ENCODE measurements around the gene GPR37L1.

Gene GPR37L1

GRCh38 chr1:202117898-202118371, 4.8 kb upstream of the GPR37L1 start:
- no peak for DNase-seq (ENCODE audit: low read depth)
- in situ Hi-C loops (cut with HindIII; ENCODE audit: low sequenced_read_pairs): no loop called here
- no peak overlapping the region for H3K4me3 ChIP-seq (ENCODE audit: low read depth, low read length)
- TF ChIP-seq, protein P1, sequence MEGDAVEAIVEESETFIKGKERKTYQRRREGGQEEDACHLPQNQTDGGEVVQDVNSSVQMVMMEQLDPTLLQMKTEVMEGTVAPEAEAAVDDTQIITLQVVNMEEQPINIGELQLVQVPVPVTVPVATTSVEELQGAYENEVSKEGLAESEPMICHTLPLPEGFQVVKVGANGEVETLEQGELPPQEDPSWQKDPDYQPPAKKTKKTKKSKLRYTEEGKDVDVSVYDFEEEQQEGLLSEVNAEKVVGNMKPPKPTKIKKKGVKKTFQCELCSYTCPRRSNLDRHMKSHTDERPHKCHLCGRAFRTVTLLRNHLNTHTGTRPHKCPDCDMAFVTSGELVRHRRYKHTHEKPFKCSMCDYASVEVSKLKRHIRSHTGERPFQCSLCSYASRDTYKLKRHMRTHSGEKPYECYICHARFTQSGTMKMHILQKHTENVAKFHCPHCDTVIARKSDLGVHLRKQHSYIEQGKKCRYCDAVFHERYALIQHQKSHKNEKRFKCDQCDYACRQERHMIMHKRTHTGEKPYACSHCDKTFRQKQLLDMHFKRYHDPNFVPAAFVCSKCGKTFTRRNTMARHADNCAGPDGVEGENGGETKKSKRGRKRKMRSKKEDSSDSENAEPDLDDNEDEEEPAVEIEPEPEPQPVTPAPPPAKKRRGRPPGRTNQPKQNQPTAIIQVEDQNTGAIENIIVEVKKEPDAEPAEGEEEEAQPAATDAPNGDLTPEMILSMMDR (IDR thresholded peaks at IDR 0.05; ENCODE audit: low read depth, low read length, missing control alignments): no peak

GRCh38 chr1:202121006-202121405, 1.7 kb upstream of the GPR37L1 start:
- no peak for DNase-seq (ENCODE audit: low read depth)
- H3K4me3 ChIP-seq (ENCODE audit: low read depth, low read length): no peak overlapping the region
- TF ChIP-seq, protein P1 (IDR thresholded peaks at IDR 0.05; ENCODE audit: low read depth, low read length, missing control alignments): no peak
- in situ Hi-C loops (cut with HindIII; ENCODE audit: low sequenced_read_pairs): no loop called here

DNA sequence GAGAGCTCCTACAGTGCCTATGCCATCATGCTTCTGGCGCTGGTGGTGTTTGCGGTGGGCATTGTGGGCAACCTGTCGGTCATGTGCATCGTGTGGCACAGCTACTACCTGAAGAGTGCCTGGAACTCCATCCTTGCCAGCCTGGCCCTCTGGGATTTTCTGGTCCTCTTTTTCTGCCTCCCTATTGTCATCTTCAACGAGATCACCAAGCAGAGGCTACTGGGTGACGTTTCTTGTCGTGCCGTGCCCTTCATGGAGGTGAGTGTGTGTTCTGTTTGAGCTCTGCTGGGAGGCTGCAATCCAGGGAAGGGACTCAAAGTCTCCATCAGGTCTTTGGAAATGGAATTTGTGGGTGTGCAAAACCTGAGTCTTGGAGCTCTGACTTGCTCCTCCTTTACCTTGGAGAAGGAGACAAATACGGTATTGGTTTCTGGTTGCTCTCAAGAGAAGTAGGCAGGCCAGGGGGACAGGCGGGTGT, 658 bp downstream of the GPR37L1 start:
- no peak overlapping the region for H3K4me3 ChIP-seq (ENCODE audit: low read depth, low read length)
- in situ Hi-C loops (cut with HindIII; ENCODE audit: low sequenced_read_pairs): no loop called here
- no peak for DNase-seq (ENCODE audit: low read depth)
- TF ChIP-seq, protein P1 (IDR thresholded peaks at IDR 0.05; ENCODE audit: low read depth, low read length, missing control alignments): no peak

GRCh38 chr1:202124142-202124541, 1.4 kb downstream of the GPR37L1 start:
- no peak for DNase-seq (ENCODE audit: low read depth)
- in situ Hi-C loops (cut with HindIII; ENCODE audit: low sequenced_read_pairs): no loop called here
- no peak overlapping the region for H3K4me3 ChIP-seq (ENCODE audit: low read depth, low read length)
- TF ChIP-seq, protein P1 (IDR thresholded peaks at IDR 0.05; ENCODE audit: low read depth, low read length, missing control alignments): no peak

GRCh38 chr1:202125611-202126010, 2.9 kb downstream of the GPR37L1 start:
- in situ Hi-C loops (cut with HindIII; ENCODE audit: low sequenced_read_pairs): no loop called here

DNA sequence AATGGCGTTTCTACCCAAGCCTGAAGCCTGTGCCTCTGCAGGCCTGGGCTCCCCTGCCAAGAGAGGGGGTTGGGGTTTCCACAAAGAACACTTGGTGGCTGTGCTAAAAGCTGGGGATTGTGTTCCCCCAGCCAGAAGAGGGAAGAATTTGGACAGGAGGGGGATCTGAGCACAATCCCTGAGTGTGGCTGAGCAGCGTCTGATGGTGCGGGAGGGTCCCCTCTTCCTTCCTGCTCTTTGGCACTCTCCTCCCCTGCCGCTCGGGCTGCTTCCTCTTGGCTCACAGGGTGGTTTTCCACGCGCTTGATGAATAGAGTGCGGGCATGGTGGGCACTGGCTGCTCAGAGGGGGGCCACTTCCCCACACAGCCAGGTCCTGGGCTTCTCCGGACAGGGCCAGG, 3.7 kb downstream of the GPR37L1 start:
- DNase-seq (ENCODE audit: low read depth): no peak
- no peak overlapping the region for H3K4me3 ChIP-seq (ENCODE audit: low read depth, low read length)
- in situ Hi-C loops (cut with HindIII; ENCODE audit: low sequenced_read_pairs): no loop called here
- TF ChIP-seq, protein P1 (IDR thresholded peaks at IDR 0.05; ENCODE audit: low read depth, low read length, missing control alignments): no peak

More at GRCh38 chr1:202125611-202126010, 2.9 kb downstream of the GPR37L1 start:
- TF ChIP-seq, protein P1 (IDR thresholded peaks at IDR 0.05; ENCODE audit: low read depth, low read length, missing control alignments): no peak
- no peak overlapping the region for H3K4me3 ChIP-seq (ENCODE audit: low read depth, low read length)
- no peak for DNase-seq (ENCODE audit: low read depth)
